H1 (cell line): ENCODE results near the gene NELFB. TPM values are rescaled to one million over a fixed set of nuclear protein-coding genes. Genes with fewer than 3 reads are reported as not detected.
A peak's percentile ranks its signal among the peaks of the same experiment; 100 is the strongest.

Experiments used
- CTCF ChIA-PET: fragments of 300-600 bp; sonication (Branson Sonifier 250); formaldehyde crosslinking; loops from one replicate; lab custom pipeline; 2021; ENCODE audit not compliant: partially characterized antibody; lab: Charles Lee
- POLR2A ChIA-PET: fragments of 300-600 bp; sonication (Branson Sonifier 250); formaldehyde crosslinking; loops from one replicate; lab custom pipeline; 2021; ENCODE audit warnings: inconsistent platforms; ENCODE audit not compliant: partially characterized antibody; lab: Charles Lee
- DNase-seq, 2 experiments: peaks; one replicate each; pipeline versions ENCODE4 v3.0.0 to v3.0.0-alpha.2; 2010 to 2022; ENCODE audit warnings: low spot score in 2 of 2, low read depth in 1 of 2, mixed read lengths in 1 of 2
- FAIRE-seq: peaks from 2 replicates; lab custom pipeline; 2011; peaks lifted over from hg19 to GRCh38; lab: Jason Lieb, UNC
- H2AFZ ChIP-seq: 2 replicates; pipeline ENCODE4 v1.8.1; 2012; ENCODE audit warnings: low read length, inconsistent platforms
- H2AK5ac ChIP-seq: 2 replicates; pipeline ENCODE4 v1.6.1; 2013; ENCODE audit warnings: low read depth, low read length
- H2BK120ac ChIP-seq: replicated peaks from 2 replicates; pipeline ENCODE3; 2013; ENCODE audit warnings: low read depth, low read length, inconsistent platforms
- H2BK12ac ChIP-seq: 2 replicates; pipeline ENCODE4 v1.6.1; 2013; ENCODE audit warnings: low read depth, low read length
- H2BK15ac ChIP-seq: 2 replicates; pipeline ENCODE4 v1.6.1; 2013; ENCODE audit warnings: low read length
- H2BK20ac ChIP-seq: 2 replicates; pipeline ENCODE4 v1.6.1; 2013; ENCODE audit warnings: low read length
- H2BK5ac ChIP-seq: 2 replicates; pipeline ENCODE4 v1.6.1; 2013; ENCODE audit warnings: low read depth, low read length
- H3K14ac ChIP-seq: 2 replicates; pipeline ENCODE4 v1.6.1; 2013; ENCODE audit warnings: inconsistent platforms; ENCODE audit not compliant: insufficient read length
- H3K18ac ChIP-seq: 2 replicates; pipeline ENCODE4 v1.6.1; 2013; ENCODE audit warnings: low read length; ENCODE audit errors: extremely low read depth
- H3K23ac ChIP-seq: 2 replicates; pipeline ENCODE4 v1.6.1; 2013; ENCODE audit warnings: inconsistent platforms; ENCODE audit not compliant: insufficient read length
- H3K23me2 ChIP-seq: 2 replicates; pipeline ENCODE4 v1.6.1; 2013; ENCODE audit warnings: low read depth, low read length
- H3K27ac ChIP-seq: 2 replicates; pipeline ENCODE4 v1.6.1; 2011; ENCODE audit warnings: low read depth, low read length, inconsistent platforms
- H3K27me3 ChIP-seq, 4 experiments: replicated peaks in 1 of 4; 1 replicate in 1 of 4; 2 replicates in 3 of 4; pipeline versions ENCODE4 v1.6.1 to v1.8.1; 2011 to 2013; ENCODE audit warnings: low read length in 3 of 4, mild to moderate bottlenecking in 3 of 4, inconsistent platforms in 2 of 4, mixed read lengths in 2 of 4, moderate library complexity in 1 of 4; ENCODE audit not compliant: control insufficient read depth in 3 of 4, insufficient read depth in 3 of 4; ENCODE audit errors: extremely low read depth in 1 of 4
- H3K36me3 ChIP-seq, 4 experiments: 2 replicates each; pipeline versions ENCODE4 v1.6.1 to v1.8.1; 2011 to 2013; ENCODE audit warnings: mild to moderate bottlenecking in 4 of 4, low read length in 3 of 4, moderate library complexity in 2 of 4, control low read depth in 1 of 4, inconsistent platforms in 1 of 4; ENCODE audit not compliant: insufficient read depth in 4 of 4, control insufficient read depth in 2 of 4
- H3K4ac ChIP-seq: replicated peaks from 2 replicates; pipeline ENCODE3; 2013; ENCODE audit warnings: low read length, low read depth, mixed read lengths, inconsistent platforms; ENCODE audit not compliant: insufficient read length
- H3K4me1 ChIP-seq, 4 experiments: replicated peaks in 1 of 4; 1 replicate in 1 of 4; 2 replicates in 3 of 4; pipeline versions ENCODE4 v1.6.1 to v1.8.1; 2011 to 2013; ENCODE audit warnings: low read length in 3 of 4, inconsistent platforms in 2 of 4, mixed read lengths in 1 of 4; ENCODE audit not compliant: insufficient read depth in 4 of 4, control insufficient read depth in 3 of 4
- H3K4me2 ChIP-seq, 2 experiments: 2 replicates each; pipeline versions ENCODE4 v1.6.1 to v1.8.1; 2011 to 2013; ENCODE audit warnings: low read depth in 2 of 2, low read length in 2 of 2, control low read depth in 1 of 2, inconsistent platforms in 1 of 2, mild to moderate bottlenecking in 1 of 2; ENCODE audit not compliant: insufficient read depth in 1 of 2
- H3K4me3 ChIP-seq, 4 experiments: fragments of 200-600, 300-600 bp in 1 of 4; sonication (generic), shearing (Covaris generic), sonication (Bioruptor Twin) in 1 of 4; 2 replicates each; pipeline versions ENCODE4 v1.5.1 to v1.8.1; 2011 to 2016; ENCODE audit warnings: low read length in 4 of 4, low read depth in 3 of 4, control low read depth in 2 of 4, inconsistent platforms in 2 of 4, mild to moderate bottlenecking in 2 of 4, mixed read lengths in 1 of 4, moderate library complexity in 1 of 4; ENCODE audit not compliant: insufficient read depth in 2 of 4; ENCODE audit errors: extremely low read depth in 1 of 4
- H3K56ac ChIP-seq: replicated peaks from 2 replicates; pipeline ENCODE3; 2013; ENCODE audit warnings: low read depth, mild to moderate bottlenecking, mixed read lengths, low read length, inconsistent platforms; ENCODE audit not compliant: insufficient read length
- H3K79me1 ChIP-seq: 2 replicates; pipeline ENCODE4 v1.6.1; 2013; ENCODE audit warnings: low read depth, low read length, control low read depth
- H3K79me2 ChIP-seq, 2 experiments: 2 replicates each; pipeline versions ENCODE4 v1.6.1 to v1.8.1; 2012 to 2013; ENCODE audit warnings: low read length in 2 of 2, mild to moderate bottlenecking in 2 of 2, inconsistent platforms in 1 of 2; ENCODE audit not compliant: insufficient read depth in 2 of 2, control insufficient read depth in 1 of 2
- H3K9ac ChIP-seq, 4 experiments: replicated peaks in 1 of 4; 1 replicate in 1 of 4; 2 replicates in 3 of 4; pipeline versions ENCODE4 v1.6.1 to v1.8.1; 2011 to 2013; ENCODE audit warnings: low read depth in 3 of 4, low read length in 3 of 4, control low read depth in 2 of 4, mild to moderate bottlenecking in 2 of 4, moderate library complexity in 2 of 4, inconsistent platforms in 1 of 4; ENCODE audit errors: extremely low read depth in 1 of 4
- H3K9me3 ChIP-seq, 2 experiments: 2 replicates each; pipeline versions ENCODE4 v1.6.1 to v1.8.1; 2012 to 2013; ENCODE audit warnings: mild to moderate bottlenecking in 2 of 2, moderate library complexity in 2 of 2, control low read depth in 1 of 2, inconsistent platforms in 1 of 2, low read depth in 1 of 2, low read length in 1 of 2, mixed read lengths in 1 of 2; ENCODE audit not compliant: insufficient read depth in 2 of 2
- H4K20me1 ChIP-seq, 2 experiments: replicated peaks in 1 of 2; 2 replicates each; pipeline versions ENCODE3 to v1.8.1; 2011 to 2013; ENCODE audit warnings: inconsistent platforms in 2 of 2, low read length in 2 of 2, mild to moderate bottlenecking in 1 of 2; ENCODE audit not compliant: insufficient read depth in 2 of 2, control insufficient read depth in 1 of 2
- H4K5ac ChIP-seq: 2 replicates; pipeline ENCODE4 v1.6.1; 2013; ENCODE audit warnings: low read length, low read depth, mixed read lengths, inconsistent platforms; ENCODE audit not compliant: insufficient read length
- H4K8ac ChIP-seq: 2 replicates; pipeline ENCODE4 v1.8.0; 2013; ENCODE audit warnings: mild to moderate bottlenecking, moderate library complexity, low read length, inconsistent platforms; ENCODE audit not compliant: insufficient read depth; ENCODE audit errors: extremely low read depth
- H4K91ac ChIP-seq: replicated peaks from 2 replicates; pipeline ENCODE3; 2013; ENCODE audit warnings: low read length, mixed read lengths, inconsistent platforms; ENCODE audit not compliant: insufficient read length
- EZH2 ChIP-seq: fragments of 200-600 bp; sonication (generic); IDR thresholded peaks from 2 replicates; pipeline ENCODE4 v1.7.1; 2012; ENCODE audit warnings: low read depth, mild to moderate bottlenecking, moderate library complexity, low read length, inconsistent platforms; ENCODE audit not compliant: severe bottlenecking
- HDAC6 ChIP-seq: IDR thresholded peaks from one replicate; pipeline ENCODE4 v1.7.1; 2012; ENCODE audit warnings: low read depth, mild to moderate bottlenecking, inconsistent platforms, low read length, moderate library complexity
- KDM1A ChIP-seq: fragments of 200-600, 300-600 bp; sonication (generic); IDR thresholded peaks from 2 replicates; pipeline ENCODE4 v1.7.1; 2016; ENCODE audit warnings: mild to moderate bottlenecking, low read length, borderline replicate concordance
- KDM5A ChIP-seq: fragments of 200-600 bp; IDR thresholded peaks from 2 replicates; pipeline ENCODE4 v1.7.1; 2012; ENCODE audit warnings: mild to moderate bottlenecking, low read length, inconsistent platforms, mixed read lengths
- RBBP5 ChIP-seq: IDR thresholded peaks from 2 replicates; pipeline ENCODE4 v1.7.1; 2012; ENCODE audit warnings: low read depth, mild to moderate bottlenecking, inconsistent platforms, low read length, moderate library complexity, borderline replicate concordance
- SAP30 ChIP-seq: fragments of 300-600 bp; sonication (generic); IDR thresholded peaks from 2 replicates; pipeline ENCODE4 v1.7.1; 2012; ENCODE audit warnings: low read length, moderate library complexity, mild to moderate bottlenecking, inconsistent platforms; ENCODE audit not compliant: insufficient read depth, insufficient replicate concordance
- TAF7 ChIP-seq: optimal IDR thresholded peaks from 2 replicates; pipeline ENCODE3; 2011; ENCODE audit warnings: low read depth, mild to moderate bottlenecking, inconsistent platforms, low read length, moderate library complexity, borderline replicate concordance
- TBP ChIP-seq: IDR thresholded peaks from 2 replicates; pipeline ENCODE4 v1.6.1; 2011; ENCODE audit warnings: low read depth, low read length, improper control_type of control experiment
- WGBS, 2 experiments: shearing (Covaris generic) in 1 of 2; methylation state at CpG; one replicate each; pipeline versions ENCODE4 v1.1.6 to v1.1.7; 2013 to 2015; ENCODE audit warnings: low lambda C conversion rate in 2 of 2, mixed read lengths in 2 of 2, inconsistent platforms in 1 of 2, low coverage in 1 of 2, missing lambda C conversion rate in 1 of 2; ENCODE audit not compliant: insufficient replicate concordance in 2 of 2, insufficient coverage in 1 of 2, insufficient read length in 1 of 2; ENCODE audit errors: extremely low coverage in 1 of 2, missing lambda C conversion rate in 1 of 2; 5-methylcytosine and 5-hydroxymethylcytosine counted together
- polyA plus RNA-seq, 7 experiments: library from polyadenylated mRNA; depleted of rRNA in 3 of 7; stranded (reverse) in 5 of 7; unstranded in 2 of 7; fragments of >200 nt in 5 of 7; fragments of 200-250 nt in 2 of 7; gene quantifications; 1 replicate in 5 of 7; 2 replicates in 1 of 7; 4 replicates in 1 of 7; pipeline versions ENCODE4 v1.2.1 to v1.2.3, GENCODE V29; 2011 to 2013; ENCODE audit warnings: missing spikeins in 2 of 7, mixed read lengths in 2 of 7
- total RNA-seq: library from RNA; stranded (reverse); fragmentation: NEBNext Ultra II Directional; extraction: Animal tissue kit (Norgen Biotek cat#: 25700); gene quantifications from 2 replicates; pipeline ENCODE4 v1.2.1, GENCODE V29; 2021

The NELFB gene
- total and polyA plus RNA-seq, 2 of the 8 experiments (the other 6 are each of a cell fraction or from before 2014, with no cell fraction given): 57.6 to 78.0 TPM

DNA sequence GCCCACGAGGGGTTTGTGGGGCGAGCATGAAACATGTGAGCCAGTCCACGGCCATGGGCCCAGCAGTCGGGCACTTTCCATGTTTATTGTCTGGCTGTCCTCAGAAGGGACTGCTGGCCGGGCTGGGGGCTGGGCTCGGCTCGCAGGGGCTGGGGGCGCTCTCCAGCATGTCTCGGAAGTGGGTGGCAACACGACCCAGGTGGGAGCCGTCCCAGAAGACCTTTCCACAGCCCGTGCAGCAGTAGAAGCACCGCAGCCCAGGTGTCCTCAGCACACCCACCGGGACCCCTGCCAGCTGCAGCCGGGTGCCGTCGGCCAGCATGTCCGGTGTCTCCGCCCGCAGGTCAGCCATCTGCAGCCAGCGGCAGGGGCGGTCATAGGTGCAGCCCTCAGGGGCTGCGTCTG is 51.7 kb downstream of the NELFB start:
- Histone ChIP-seq H3K4ac (no peak overlapping the region), H4K20me1 (no peaks in the 10 kb centered on the region), H3K23me2 (peaks cover 6% of the 10 kb centered on the region; the same call in 1 of the 2 replicates), H3K23ac (no peak overlapping the region), H2BK120ac (no peak overlapping the region), H2BK15ac (peak overlapping the region; percentile 46; the same call in 1 of the 2 replicates), H2BK12ac (peak overlapping the region; percentile 27; the same call in 1 of the 2 replicates), H3K36me3 (no peaks in the 10 kb centered on the region), H3K14ac (no peak overlapping the region), H3K4me1 (peaks cover 0 to 49% (median 37%) of the 10 kb centered on the region in 4 experiments; a peak in 6 of 7 replicates), H2BK20ac (no peak overlapping the region), H4K91ac (peak overlapping the region; percentile 6), H3K4me3 (no peak overlapping the region), H3K18ac (no peak overlapping the region; the same call in 1 of the 2 replicates), H3K56ac (no peak overlapping the region), H4K8ac (no peak overlapping the region), H3K79me2 (no peaks in the 10 kb centered on the region), H3K27ac (no peak overlapping the region), H2AFZ (no peak overlapping the region), H4K5ac (no peak overlapping the region), H3K9ac (no peak overlapping the region), H2AK5ac (peak overlapping the region; percentile 24; the same call in 1 of the 2 replicates), H3K79me1 (no peaks in the 10 kb centered on the region), H3K27me3 (peaks cover 0 to 16% (median 7%) of the 10 kb centered on the region in 4 experiments; a peak in 5 of 7 replicates), H2BK5ac (no peak overlapping the region), H3K9me3 (no peaks in the 10 kb centered on the region), H3K4me2 (no peak overlapping the region)
- CTCF ChIA-PET: interaction anchor here (0.6 to 2.8 kb wide), 5 partner anchors 10 to 60 kb away, joined by 3 to 18 read pairs (median 3); a partner anchor contains a TSS
- no peak for TF ChIP-seq EZH2
- no peak for TF ChIP-seq TAF7
- no peak for TF ChIP-seq KDM5A
- no peak for TF ChIP-seq RBBP5
- TF ChIP-seq HDAC6: no peak
- TF ChIP-seq TBP: no peak
- no peak for TF ChIP-seq KDM1A
- TF ChIP-seq SAP30: no peak
- no peak for DNase-seq
- WGBS, 2 experiments: 89% methylated on average over 20 of the region's 23 CpGs; no CpG with 5 or more reads in 1 of the 2 experiments
- FAIRE-seq: no peak
- POLR2A ChIA-PET: interaction anchor here (1.0 to 1.2 kb wide), 5 partner anchors 9 to 72 kb away, joined by 3 to 4 read pairs (median 3); partner anchors contain the start of gene TUBB4B
